GM11168 (cell line): ENCODE measurements around the gene USP5.
"Not testable (repeated sequence)": the region's sequence is repeated elsewhere in the genome, so short reads cannot be mapped to it uniquely, and the experiment has no call there.

ENCODE experiments used
- in situ Hi-C: fragments of 300-500 bp; cut with MboI; formaldehyde crosslinking; loops from one replicate; pipeline ENCODE4 v1.12.0; 2022; ENCODE audit warnings: low sequenced_read_pairs; ENCODE audit not compliant: unreplicated experiment

Gene USP5

GRCh38 chr12:6860942-6861341 is 9.0 kb downstream of the USP5 start:
- in situ Hi-C loops, result no loop called here

- in situ Hi-C loops, result no loop called here
Measured at GRCh38 chr12:6861391-6861790, 9.4 kb downstream of the USP5 start.

GRCh38 chr12:6863033-6863432 is 11.1 kb downstream of the USP5 start:
- in situ Hi-C loops, result no loop called here

GRCh38 chr12:6863586-6864321 is 11.8 kb downstream of the USP5 start:
- in situ Hi-C loops, result no loop called here

GRCh38 chr12:6865307-6865706 is 13.4 kb downstream of the USP5 start:
- in situ Hi-C loops, result not testable (repeated sequence)

GRCh38 chr12:6866163-6866919 is 14.4 kb downstream of the USP5 start:
- in situ Hi-C loops, result no loop called here

- in situ Hi-C loops, result no loop called here
Measured at GRCh38 chr12:6866920-6867412, 15.0 kb downstream of the USP5 start.

- in situ Hi-C loops, result no loop called here
Measured at GRCh38 chr12:6867413-6868210, 15.7 kb downstream of the USP5 start, which contains the start of gene TPI1. TSS of gene TPI1 (plus strand) at chr12:6867531. CDS start at chr12:6867567, 36 bp downstream.

GRCh38 chr12:6868211-6869048 is 16.5 kb downstream of the USP5 start:
- in situ Hi-C loops, result no loop called here

GRCh38 chr12:6869049-6870021 is 17.4 kb downstream of the USP5 start:
- in situ Hi-C loops, result no loop called here

GRCh38 chr12:6870304-6870703 is 18.4 kb downstream of the USP5 start:
- in situ Hi-C loops, result not testable (repeated sequence)

- in situ Hi-C loops, result no loop called here
Measured at GRCh38 chr12:6871052-6871957, 19.4 kb downstream of the USP5 start.

- in situ Hi-C loops, result no loop called here
Measured at GRCh38 chr12:6872073-6873048, 20.4 kb downstream of the USP5 start.

- in situ Hi-C loops, result no loop called here
Measured at GRCh38 chr12:6873094-6874014, 21.4 kb downstream of the USP5 start, which contains the start of gene SPSB2. TSS of gene SPSB2 (minus strand) at chr12:6873303. CDS start at chr12:6872901, 402 bp downstream.

- in situ Hi-C loops, result not testable (repeated sequence)
Measured at GRCh38 chr12:6874015-6874368, 22.0 kb downstream of the USP5 start.
